ENCODE data around the gene AFAP1. TPM values are rescaled to one million over a fixed set of nuclear protein-coding genes. Genes with fewer than 3 reads are reported as not detected.

The AFAP1 gene
- total RNA-seq, 1 donor from 2014 or later = 48.3 TPM

- no peak for DNase-seq (ENCODE audit: low spot score)
- Mint-ChIP-seq H3K36me3 (ENCODE audit: low read depth) (peaks cover 19% of the 10 kb centered on the region), H3K4me3 (no peak overlapping the region), H3K4me1 (ENCODE audit: low read depth) (peaks cover 11% of the 10 kb centered on the region), H3K9me3 (no peaks in the 10 kb centered on the region), H3K27me3 (ENCODE audit: insufficient read depth) (no peaks in the 10 kb centered on the region), H3K27ac (no peak overlapping the region)
- intact Hi-C loops (cut with micrococcal nuclease) = no loop called here
Observed at GRCh38 chr4:7797330-7797729, 142.3 kb downstream of the AFAP1 start.

- no peak for DNase-seq (ENCODE audit: low spot score)
- Mint-ChIP-seq H3K4me3 (no peak overlapping the region), H3K4me1 (ENCODE audit: low read depth) (peaks cover 6% of the 10 kb centered on the region), H3K9me3 (no peaks in the 10 kb centered on the region), H3K36me3 (ENCODE audit: low read depth) (peaks cover 20% of the 10 kb centered on the region), H3K27ac (no peak overlapping the region), H3K27me3 (ENCODE audit: insufficient read depth) (no peaks in the 10 kb centered on the region)
- intact Hi-C loops (cut with micrococcal nuclease) = no loop called here
Observed at GRCh38 chr4:7795983-7796382, 143.7 kb downstream of the AFAP1 start.

- no peak for DNase-seq (ENCODE audit: low spot score)
- Mint-ChIP-seq H3K36me3 (ENCODE audit: low read depth) (peaks cover 14% of the 10 kb centered on the region), H3K4me3 (no peak overlapping the region), H3K27me3 (ENCODE audit: insufficient read depth) (no peaks in the 10 kb centered on the region), H3K27ac (no peak overlapping the region), H3K4me1 (ENCODE audit: low read depth) (peaks cover 6% of the 10 kb centered on the region), H3K9me3 (no peaks in the 10 kb centered on the region)
- intact Hi-C loops (cut with micrococcal nuclease) = no loop called here
Observed at GRCh38 chr4:7793186-7793585, 146.5 kb downstream of the AFAP1 start.

GRCh38 chr4:7792616-7793015 is 147.0 kb downstream of the AFAP1 start:
- intact Hi-C loops (cut with micrococcal nuclease) = no loop called here
- H3K4me1 Mint-ChIP-seq (ENCODE audit: low read depth) = peaks cover 5% of the 10 kb centered on the region
- H3K27ac Mint-ChIP-seq = no peak overlapping the region
- no peak for DNase-seq (ENCODE audit: low spot score)
- no peaks in the 10 kb centered on the region for H3K9me3 Mint-ChIP-seq
- peaks cover 12% of the 10 kb centered on the region for H3K36me3 Mint-ChIP-seq (ENCODE audit: low read depth)
- no peak overlapping the region for H3K4me3 Mint-ChIP-seq
- no peaks in the 10 kb centered on the region for H3K27me3 Mint-ChIP-seq (ENCODE audit: insufficient read depth)

- intact Hi-C loops (cut with micrococcal nuclease) = no loop called here
- no peak for DNase-seq (ENCODE audit: low spot score)
Observed at GRCh38 chr4:7790999-7791398, 148.7 kb downstream of the AFAP1 start.

GRCh38 chr4:7790023-7790422 is 149.6 kb downstream of the AFAP1 start:
- no peak overlapping the region for H3K4me3 Mint-ChIP-seq
- peaks cover 12% of the 10 kb centered on the region for H3K4me1 Mint-ChIP-seq (ENCODE audit: low read depth)
- DNase-seq (ENCODE audit: low spot score) = no peak
- peaks cover 11% of the 10 kb centered on the region for H3K36me3 Mint-ChIP-seq (ENCODE audit: low read depth)
- H3K27me3 Mint-ChIP-seq (ENCODE audit: insufficient read depth) = no peaks in the 10 kb centered on the region
- H3K9me3 Mint-ChIP-seq = no peaks in the 10 kb centered on the region
- intact Hi-C loops (cut with micrococcal nuclease) = no loop called here
- H3K27ac Mint-ChIP-seq = no peak overlapping the region

More at GRCh38 chr4:7790999-7791398, 148.7 kb downstream of the AFAP1 start:
- H3K27ac Mint-ChIP-seq = no peak overlapping the region
- H3K4me3 Mint-ChIP-seq = no peak overlapping the region
- no peaks in the 10 kb centered on the region for H3K27me3 Mint-ChIP-seq (ENCODE audit: insufficient read depth)
- H3K36me3 Mint-ChIP-seq (ENCODE audit: low read depth) = peaks cover 11% of the 10 kb centered on the region
- peaks cover 2% of the 10 kb centered on the region for H3K4me1 Mint-ChIP-seq (ENCODE audit: low read depth)
- no peaks in the 10 kb centered on the region for H3K9me3 Mint-ChIP-seq

GRCh38 chr4:7788694-7789425 is 150.8 kb downstream of the AFAP1 start:
- no peak for DNase-seq (ENCODE audit: low spot score)
- H3K9me3 Mint-ChIP-seq = no peaks in the 10 kb centered on the region
- no peak overlapping the region for H3K27ac Mint-ChIP-seq
- peaks cover 14% of the 10 kb centered on the region for H3K4me1 Mint-ChIP-seq (ENCODE audit: low read depth)
- no peak overlapping the region for H3K4me3 Mint-ChIP-seq
- no peaks in the 10 kb centered on the region for H3K27me3 Mint-ChIP-seq (ENCODE audit: insufficient read depth)
- peaks cover 11% of the 10 kb centered on the region for H3K36me3 Mint-ChIP-seq (ENCODE audit: low read depth)
- intact Hi-C loops (cut with micrococcal nuclease) = no loop called here

- Mint-ChIP-seq H3K9me3 (no peaks in the 10 kb centered on the region), H3K4me1 (ENCODE audit: low read depth) (peaks cover 21% of the 10 kb centered on the region), H3K4me3 (no peak overlapping the region), H3K27me3 (ENCODE audit: insufficient read depth) (no peaks in the 10 kb centered on the region), H3K27ac (no peak overlapping the region), H3K36me3 (ENCODE audit: low read depth) (peaks cover 8% of the 10 kb centered on the region)
- DNase-seq (ENCODE audit: low spot score) = no peak
- intact Hi-C loops (cut with micrococcal nuclease) = no loop called here
Observed at GRCh38 chr4:7788193-7788592, 151.5 kb downstream of the AFAP1 start.

GRCh38 chr4:7787681-7788141 is 151.9 kb downstream of the AFAP1 start:
- Mint-ChIP-seq H3K4me1 (ENCODE audit: low read depth) (peaks cover 22% of the 10 kb centered on the region), H3K4me3 (no peak overlapping the region), H3K9me3 (no peaks in the 10 kb centered on the region), H3K27me3 (ENCODE audit: insufficient read depth) (no peaks in the 10 kb centered on the region), H3K36me3 (ENCODE audit: low read depth) (peaks cover 8% of the 10 kb centered on the region), H3K27ac (no peak overlapping the region)
- no peak for DNase-seq (ENCODE audit: low spot score)
- intact Hi-C loops (cut with micrococcal nuclease) = no loop called here

- H3K27ac Mint-ChIP-seq = no peak overlapping the region
- no peaks in the 10 kb centered on the region for H3K27me3 Mint-ChIP-seq (ENCODE audit: insufficient read depth)
- no peak overlapping the region for H3K4me3 Mint-ChIP-seq
- DNase-seq (ENCODE audit: low spot score) = no peak
- H3K36me3 Mint-ChIP-seq (ENCODE audit: low read depth) = peaks cover 4% of the 10 kb centered on the region
- intact Hi-C loops (cut with micrococcal nuclease) = no loop called here
- no peaks in the 10 kb centered on the region for H3K9me3 Mint-ChIP-seq
- H3K4me1 Mint-ChIP-seq (ENCODE audit: low read depth) = peaks cover 23% of the 10 kb centered on the region
Observed at GRCh38 chr4:7787067-7787466, 152.6 kb downstream of the AFAP1 start.

GRCh38 chr4:7786517-7786916 is 153.1 kb downstream of the AFAP1 start:
- peaks cover 5% of the 10 kb centered on the region for H3K36me3 Mint-ChIP-seq (ENCODE audit: low read depth)
- no peak overlapping the region for H3K27ac Mint-ChIP-seq
- no peaks in the 10 kb centered on the region for H3K27me3 Mint-ChIP-seq (ENCODE audit: insufficient read depth)
- H3K4me3 Mint-ChIP-seq = no peak overlapping the region
- H3K4me1 Mint-ChIP-seq (ENCODE audit: low read depth) = peaks cover 28% of the 10 kb centered on the region
- intact Hi-C loops (cut with micrococcal nuclease) = no loop called here
- no peaks in the 10 kb centered on the region for H3K9me3 Mint-ChIP-seq
- no peak for DNase-seq (ENCODE audit: low spot score)

- Mint-ChIP-seq H3K27ac (no peak overlapping the region), H3K4me3 (no peak overlapping the region), H3K4me1 (ENCODE audit: low read depth) (peaks cover 33% of the 10 kb centered on the region), H3K27me3 (ENCODE audit: insufficient read depth) (no peaks in the 10 kb centered on the region), H3K36me3 (ENCODE audit: low read depth) (peaks cover 10% of the 10 kb centered on the region), H3K9me3 (no peaks in the 10 kb centered on the region)
- intact Hi-C loops (cut with micrococcal nuclease) = no loop called here
- DNase-seq (ENCODE audit: low spot score) = no peak
Observed at GRCh38 chr4:7786040-7786439, 153.6 kb downstream of the AFAP1 start.

GRCh38 chr4:7785017-7785416 is 154.6 kb downstream of the AFAP1 start:
- Mint-ChIP-seq H3K27me3 (ENCODE audit: insufficient read depth) (no peaks in the 10 kb centered on the region), H3K9me3 (no peaks in the 10 kb centered on the region), H3K4me3 (no peak overlapping the region), H3K4me1 (ENCODE audit: low read depth) (peaks cover 40% of the 10 kb centered on the region), H3K27ac (no peak overlapping the region), H3K36me3 (ENCODE audit: low read depth) (peaks cover 11% of the 10 kb centered on the region)
- no peak for DNase-seq (ENCODE audit: low spot score)
- intact Hi-C loops (cut with micrococcal nuclease) = no loop called here
